ENCODE results near the gene CARD9.
"Not testable (repeated sequence)": the region's sequence is repeated elsewhere in the genome, so short reads cannot be mapped to it uniquely, and the experiment has no call there.

CARD9 gene

GRCh38 chr9:136333045-136333444, 40.4 kb downstream of the CARD9 start:
- DNase-seq: no peak

DNA sequence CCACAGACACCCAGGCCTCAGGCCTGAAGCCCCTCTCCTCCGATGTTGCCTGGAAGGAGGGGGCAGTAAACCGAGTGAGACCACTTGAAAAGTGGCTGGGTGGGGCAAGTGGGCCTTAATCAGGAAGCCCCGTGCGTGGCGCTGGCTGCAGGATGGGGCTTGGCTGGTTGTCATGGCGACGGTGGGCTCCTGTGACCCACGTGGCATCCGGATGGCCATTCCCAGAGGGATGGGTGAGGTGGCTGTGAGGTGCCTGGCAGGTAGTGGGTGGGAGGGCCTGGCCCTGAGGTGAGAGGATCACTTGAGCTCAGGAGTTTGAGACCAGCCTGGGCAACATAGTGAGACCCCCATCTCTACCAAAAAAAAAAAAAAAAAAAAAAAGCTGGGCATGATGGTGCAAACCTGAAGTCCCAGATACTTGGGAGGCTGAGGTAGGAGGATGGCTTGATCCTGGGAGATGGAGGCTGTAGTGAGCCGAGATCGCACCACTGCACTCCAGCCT, 40.9 kb downstream of the CARD9 start:
- DNase-seq: no peak

GRCh38 chr9:136331556-136332481, 41.6 kb downstream of the CARD9 start:
- no peak for DNase-seq

GRCh38 chr9:136331030-136331429, 42.4 kb downstream of the CARD9 start:
- DNase-seq: no peak

DNA sequence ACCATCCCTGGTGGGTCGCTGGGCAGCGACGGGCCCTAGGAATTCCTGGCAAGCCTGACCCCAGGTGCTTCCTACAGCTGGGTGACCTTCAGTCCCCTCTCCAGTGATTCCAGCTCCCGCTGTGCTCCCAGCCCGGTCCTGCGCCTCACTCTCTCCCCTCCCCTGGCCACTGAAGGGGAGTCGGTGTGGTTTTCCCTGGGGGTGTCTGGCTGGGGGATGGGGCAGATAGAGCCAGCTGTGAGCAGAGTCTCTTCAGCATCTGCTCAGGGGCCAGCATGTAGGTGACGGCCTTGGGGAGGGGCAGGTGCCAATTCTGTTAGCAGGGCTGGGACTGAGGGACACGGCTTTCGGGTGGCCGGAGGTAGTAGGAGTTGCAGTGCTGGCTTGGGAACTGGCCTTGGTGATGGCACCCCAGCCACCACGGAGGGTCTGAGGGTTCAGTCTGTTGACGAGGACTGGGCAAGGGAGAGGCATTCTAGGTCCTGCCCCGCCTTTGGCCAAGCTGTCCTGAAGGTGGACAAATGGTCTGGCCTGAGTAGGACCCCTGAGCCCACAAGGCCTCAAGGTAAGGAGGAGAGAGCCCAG, 43.0 kb downstream of the CARD9 start:
- no peak for DNase-seq

DNA sequence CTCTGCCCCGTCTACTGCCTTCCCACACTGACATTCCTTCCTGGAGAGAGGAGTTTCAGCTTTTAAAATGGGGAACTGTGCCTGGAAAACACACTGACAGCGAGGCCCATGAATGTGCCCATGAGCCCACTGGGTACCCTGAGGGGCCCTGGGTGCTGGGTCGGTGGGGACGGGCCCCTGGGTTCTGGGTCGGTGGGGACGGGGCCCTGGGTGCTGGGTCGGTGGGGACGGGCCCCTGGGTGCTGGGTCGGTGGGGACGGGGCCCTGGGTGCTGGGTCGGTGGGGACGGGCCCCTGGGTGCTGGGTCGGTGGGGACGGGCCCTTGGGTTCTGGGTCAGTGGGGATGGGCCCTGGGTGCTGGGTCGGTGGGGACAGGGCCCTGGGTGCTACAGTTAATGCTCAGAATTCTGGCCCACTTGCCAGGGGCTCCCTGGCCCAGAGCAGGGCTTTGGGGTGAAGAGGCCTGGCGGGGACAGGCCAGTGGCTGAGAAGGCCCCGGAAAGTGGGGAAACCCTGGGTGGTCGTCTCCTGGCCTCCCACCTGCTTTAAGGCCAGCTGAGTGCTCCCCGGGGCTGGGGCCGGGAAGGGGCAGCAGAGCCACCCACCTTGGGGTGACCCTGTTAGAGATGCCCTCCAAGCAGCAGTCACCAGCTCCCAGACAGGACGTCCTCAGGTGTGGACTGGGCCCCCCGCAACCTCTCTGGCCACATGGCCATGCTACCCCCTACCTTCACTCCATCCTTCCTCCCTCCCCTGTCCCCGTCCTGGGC, 43.6 kb downstream of the CARD9 start:
- DNase-seq: no peak

GRCh38 chr9:136329211-136329627, 44.2 kb downstream of the CARD9 start:
- no peak for DNase-seq

- DNase-seq: no peak
Measured at GRCh38 chr9:136328622-136329041, 44.8 kb downstream of the CARD9 start.

DNA sequence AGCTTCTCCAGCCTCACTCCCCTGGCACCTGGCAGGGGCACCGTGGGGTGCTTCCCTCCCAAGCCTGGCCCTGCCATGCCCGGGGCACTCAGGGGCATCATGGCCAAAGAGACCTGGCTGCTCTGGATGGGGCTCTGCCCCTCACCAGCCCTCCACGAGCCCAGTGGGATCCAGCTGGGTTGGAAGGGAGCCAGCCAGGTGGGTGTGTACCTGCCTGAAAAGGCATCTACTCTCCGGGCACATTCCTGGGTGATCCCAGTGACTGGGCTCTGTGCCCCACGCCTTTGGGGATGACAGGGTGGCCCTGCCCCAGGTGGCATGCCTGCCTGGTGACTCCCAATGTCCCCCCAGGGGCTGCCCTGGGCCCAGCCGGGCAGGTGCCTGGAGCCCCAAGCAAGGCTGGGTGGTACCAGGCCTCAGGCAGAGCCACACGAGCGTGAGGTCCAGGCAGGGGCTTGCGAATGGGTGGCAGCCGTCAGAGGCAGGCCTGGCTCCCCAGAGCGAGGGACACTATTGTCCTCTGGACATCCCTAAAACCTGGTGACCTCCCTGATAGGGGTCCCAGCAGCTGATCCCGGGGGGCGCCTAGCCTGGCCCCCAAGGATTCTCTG, 45.4 kb downstream of the CARD9 start:
- DNase-seq: no peak

DNA sequence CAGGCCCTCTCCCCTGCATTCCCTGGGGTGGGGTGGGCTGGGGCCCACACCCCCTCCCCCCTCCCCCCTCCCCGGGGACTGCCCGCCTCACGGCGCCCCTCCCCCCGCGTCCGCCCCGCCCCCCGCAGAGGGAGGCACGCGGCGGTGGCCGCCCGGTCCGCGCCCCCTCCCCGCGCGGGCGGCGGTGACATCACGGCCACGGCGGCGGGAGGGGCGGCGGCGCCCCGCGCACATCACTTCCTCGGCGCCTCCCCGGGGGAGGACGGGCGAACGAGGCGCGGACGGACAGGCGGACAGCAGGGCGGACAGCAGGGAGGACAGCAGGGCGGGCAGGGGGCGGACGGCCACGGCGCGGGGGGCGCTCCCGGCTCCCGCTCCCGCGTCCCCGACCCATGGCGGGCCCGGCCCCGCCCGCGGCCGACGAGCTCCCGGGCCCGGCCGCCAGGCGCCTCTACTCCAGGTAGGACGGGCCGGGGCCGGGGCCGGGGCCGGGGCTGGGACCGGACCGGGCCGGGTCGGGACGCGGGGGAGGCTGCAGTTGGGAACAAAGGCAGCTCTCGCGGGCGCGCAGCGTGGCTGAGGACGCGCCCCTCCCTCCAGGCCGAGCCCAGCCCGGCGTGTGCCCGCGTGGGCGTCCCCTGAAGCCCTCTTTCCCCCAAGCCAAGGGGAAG, 46.0 kb downstream of the CARD9 start, which contains the start of gene GPSM1:
Gene GPSM1 (plus strand): TSS at position 236 of the 671 bp plus-strand sequence. CDS start 157 bp downstream, at position 393.
- no peak for DNase-seq

GRCh38 chr9:136326761-136327303, 46.6 kb downstream of the CARD9 start:
- no peak for DNase-seq

DNA sequence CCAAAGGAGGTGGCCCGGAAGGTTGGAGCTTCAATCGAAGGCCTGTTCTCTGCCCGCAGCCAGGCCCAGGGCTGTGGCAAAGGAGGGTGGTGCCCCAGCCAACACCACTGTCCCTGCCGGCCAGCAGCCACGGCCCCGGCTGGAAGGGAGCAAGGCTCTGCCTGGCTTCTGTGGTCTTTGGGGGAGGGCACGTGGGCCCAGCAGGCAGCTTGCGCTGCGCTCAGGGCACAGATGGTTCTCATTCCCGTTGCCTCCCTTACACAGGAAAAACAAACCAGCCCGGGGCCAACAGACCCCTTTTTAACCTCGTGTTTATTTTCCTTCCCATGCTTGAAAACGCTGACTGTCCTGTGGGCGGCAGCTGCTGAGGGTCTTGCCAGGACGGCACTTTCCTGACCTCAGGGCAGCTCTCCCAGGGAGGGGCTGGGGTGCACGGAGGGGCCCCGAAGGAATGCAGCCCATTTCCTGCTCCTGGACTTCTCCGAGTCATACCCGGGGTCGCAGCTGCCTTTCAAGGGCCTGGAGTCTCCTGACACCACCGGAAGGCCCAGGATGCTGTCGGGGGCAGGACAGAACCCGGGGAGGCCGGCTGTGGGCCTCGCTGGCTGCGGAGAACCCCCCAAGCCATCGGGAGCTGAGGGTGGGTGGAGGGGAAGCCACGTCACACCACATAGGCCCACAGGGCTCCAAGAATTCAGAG, 47.3 kb downstream of the CARD9 start:
- DNase-seq: no peak

GRCh38 chr9:136325358-136325757, 48.1 kb downstream of the CARD9 start:
- DNase-seq: no peak

- DNase-seq: no peak
Measured at GRCh38 chr9:136324501-136325300, 48.8 kb downstream of the CARD9 start.

DNA sequence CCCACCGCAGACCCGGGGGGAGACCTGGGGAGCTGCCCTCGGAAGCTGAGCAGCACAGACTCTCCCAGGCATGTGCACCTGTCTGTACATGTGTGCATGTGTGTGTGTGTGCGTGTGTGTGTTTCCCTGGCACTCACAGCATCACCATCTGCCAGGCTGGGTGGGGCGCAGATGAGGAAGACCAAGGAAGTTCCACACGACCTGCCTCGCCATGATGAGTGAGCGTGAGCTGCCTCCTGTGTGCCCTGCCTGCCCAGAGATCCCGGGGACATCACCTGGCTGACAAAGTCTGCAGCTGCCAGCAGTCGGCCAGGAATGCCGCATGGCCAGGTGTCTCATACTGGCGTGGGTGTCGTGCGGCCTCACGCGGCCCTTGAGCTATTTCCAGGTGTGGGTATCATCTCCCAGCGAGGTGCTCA, 50.1 kb downstream of the CARD9 start:
- DNase-seq: no peak

GRCh38 chr9:136322756-136323330, 50.6 kb downstream of the CARD9 start:
- DNase-seq: no peak

DNA sequence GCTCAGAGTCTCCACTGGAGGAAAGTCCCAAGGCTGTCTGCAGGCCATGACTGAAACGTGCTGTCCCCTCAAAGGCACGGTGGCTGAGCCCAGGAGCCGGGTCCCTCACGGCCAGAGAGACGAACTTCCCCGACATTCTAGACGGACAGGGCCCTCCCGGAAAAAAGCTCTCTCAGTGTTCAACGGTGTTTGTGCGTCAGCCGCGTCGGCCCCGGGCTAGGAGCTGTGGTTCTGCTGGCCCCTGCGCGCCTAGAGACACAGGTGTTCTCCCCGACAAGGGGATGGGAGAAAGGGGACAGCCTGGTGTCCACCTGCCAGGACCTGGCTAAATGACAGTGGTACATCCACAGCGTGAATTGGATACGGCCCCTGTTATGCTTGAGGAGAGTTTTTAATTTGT, 51.9 kb downstream of the CARD9 start:
- DNase-seq: no peak

DNA sequence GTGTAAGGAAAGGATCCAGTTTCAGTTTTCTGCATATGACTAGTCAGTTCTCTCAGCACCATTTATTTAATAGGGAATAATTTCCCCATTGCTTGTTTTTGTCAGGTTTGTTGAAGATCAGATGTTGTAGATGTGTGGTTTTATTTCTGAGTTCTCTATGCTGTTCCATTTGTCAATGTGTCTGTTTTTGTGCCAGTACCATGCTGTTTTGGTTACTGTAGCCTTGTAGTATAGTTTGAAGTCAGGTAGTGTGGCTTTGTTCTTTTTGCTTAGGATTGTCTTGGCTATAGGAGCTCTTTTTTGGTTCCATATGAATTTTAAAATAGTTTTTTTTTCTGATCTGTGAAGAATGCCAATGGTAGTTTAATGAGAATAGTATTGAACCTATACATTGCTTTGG, 52.5 kb downstream of the CARD9 start:
- DNase-seq: not testable (repeated sequence)

DNA sequence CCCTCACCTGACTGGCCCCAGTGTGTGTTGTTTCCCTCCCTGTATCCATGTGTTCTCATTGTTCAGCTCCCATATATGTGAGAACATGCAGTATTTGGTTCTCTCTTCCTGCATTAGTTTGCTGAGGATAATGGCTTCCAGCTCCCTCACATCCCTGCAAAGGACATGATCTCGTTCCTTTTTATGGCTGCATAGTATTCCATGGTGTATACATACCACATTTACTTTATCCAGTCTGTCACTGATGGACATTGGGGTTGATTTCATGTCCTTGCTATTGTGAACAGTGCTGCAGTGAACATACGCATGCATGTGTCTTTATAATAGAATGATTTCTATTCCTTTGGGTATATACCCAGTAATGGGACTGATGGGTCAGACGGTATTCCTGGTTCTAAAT, 53.5 kb downstream of the CARD9 start:
- DNase-seq: not testable (repeated sequence)

DNA sequence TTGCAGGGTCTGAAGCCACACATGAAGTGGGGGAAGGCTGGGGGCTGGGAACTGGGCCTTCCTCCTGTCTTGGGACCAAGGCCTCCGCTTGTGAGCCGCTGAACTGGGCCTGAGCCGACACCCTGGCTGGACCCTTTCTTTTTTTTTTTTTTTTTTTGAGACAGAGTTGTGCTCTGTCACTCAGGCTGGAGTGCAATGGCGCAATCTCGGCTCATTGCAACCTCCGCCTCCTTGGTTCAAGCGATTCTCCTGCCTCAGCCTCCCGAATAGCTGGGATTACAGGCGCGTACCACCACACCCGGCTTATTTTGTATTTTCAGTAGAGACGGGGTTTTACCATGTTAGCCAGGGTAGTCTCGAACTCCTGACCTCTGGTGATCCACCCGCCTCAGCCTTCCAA, 54.2 kb downstream of the CARD9 start:
- DNase-seq: not testable (repeated sequence)
